Measurements from ENCODE around the gene ARHGAP24.

- TF ChIP-seq EP300 (IDR thresholded peaks at IDR 0.05; ENCODE audit: borderline replicate concordance) (no peak), RAD21 (IDR thresholded peaks at IDR 0.05; ENCODE audit: low read depth) (no peak), REST (IDR thresholded peaks at IDR 0.05; ENCODE audit: low read depth) (no peak), TAF1 (IDR thresholded peaks at IDR 0.05; ENCODE audit: low read depth) (no peak), MAX (IDR thresholded peaks at IDR 0.05) (no peak), YY1 (IDR thresholded peaks at IDR 0.05; ENCODE audit: low read depth) (no peak), USF1 (IDR thresholded peaks at IDR 0.05) (no peak), TCF12 (IDR thresholded peaks at IDR 0.05; ENCODE audit: low read depth) (no peak), TEAD4 (IDR thresholded peaks at IDR 0.05) (no peak)
Observed at GRCh38 chr4:85913931-85914694, 439.2 kb downstream of the ARHGAP24 start.
